Right ventricle myocardium inferior (tissue), 1 donor: ENCODE measurements around the gene MRPL14. TPM values are rescaled to one million over a fixed set of nuclear protein-coding genes. Genes with fewer than 3 reads are reported as not detected.
A peak's percentile ranks its signal among the peaks of the same experiment; 100 is the strongest.
"Not testable (repeated sequence)": the region's sequence is repeated elsewhere in the genome, so short reads cannot be mapped to it uniquely, and the experiment has no call there.

Experiments used
- ATAC-seq: fragments of 200-7000 bp; cut with Tn5 transposase; one replicate; pipeline ENCODE4 v1.9.1; 2020; ENCODE audit warnings: mild to moderate bottlenecking, moderate library complexity
- DNase-seq: peaks from one replicate; pipeline ENCODE4 v3.0.0; 2021; ENCODE audit errors: missing footprints
- intact Hi-C: fragments of 100-400 bp; cut with DNase I; formaldehyde crosslinking; loops from one replicate; pipeline ENCODE4 v1.11.0; 2022
- total RNA-seq: library from RNA; stranded (reverse); fragmentation: NEBNext Ultra II Directional; extraction: Animal tissue kit (Norgen Biotek cat#: 25700); gene quantifications from one replicate; pipeline ENCODE4 v1.2.1, GENCODE V29; 2021
- donor health status: DM: no; HTN: yes; CAD: no; lungs with severe emphysema.

Gene MRPL14
- total RNA-seq, 1 donor from 2014 or later: 41.7 TPM

DNA sequence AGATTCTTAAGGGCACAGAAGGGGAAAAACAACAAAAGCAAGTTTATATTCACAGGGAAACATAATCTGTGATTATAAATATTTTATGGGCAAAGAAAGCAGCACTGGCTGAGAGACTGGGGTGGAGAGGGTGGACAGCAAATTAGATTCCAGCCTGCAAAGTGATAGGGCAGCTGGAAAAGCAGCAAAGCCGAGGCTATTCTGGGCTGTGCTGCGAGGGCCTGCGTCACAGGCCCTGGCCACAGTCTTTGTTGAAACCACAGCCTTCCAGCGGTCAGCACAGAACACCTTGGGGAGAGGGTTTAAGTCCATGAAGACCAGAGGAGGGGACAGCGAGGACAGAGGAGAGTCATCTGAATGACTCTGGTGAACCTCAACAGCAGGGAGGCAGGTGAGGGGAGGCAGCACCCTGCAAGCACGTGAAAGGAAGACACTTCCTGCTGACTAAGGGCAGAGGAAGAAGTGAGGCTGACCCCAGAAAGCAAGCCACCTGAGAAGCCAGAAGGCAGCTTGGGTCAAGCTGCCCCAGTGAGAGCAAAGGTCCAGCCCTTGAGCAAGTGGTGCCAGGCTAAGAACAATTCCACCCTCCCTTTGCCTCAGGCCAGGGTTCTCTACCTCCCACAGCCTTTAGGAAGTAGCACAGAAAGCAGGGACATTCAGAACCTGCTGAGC, 17.1 kb downstream of the MRPL14 start:
- ATAC-seq (peak; percentile 84), DNase-seq (no peak)
- intact Hi-C loops: no loop called here

DNA sequence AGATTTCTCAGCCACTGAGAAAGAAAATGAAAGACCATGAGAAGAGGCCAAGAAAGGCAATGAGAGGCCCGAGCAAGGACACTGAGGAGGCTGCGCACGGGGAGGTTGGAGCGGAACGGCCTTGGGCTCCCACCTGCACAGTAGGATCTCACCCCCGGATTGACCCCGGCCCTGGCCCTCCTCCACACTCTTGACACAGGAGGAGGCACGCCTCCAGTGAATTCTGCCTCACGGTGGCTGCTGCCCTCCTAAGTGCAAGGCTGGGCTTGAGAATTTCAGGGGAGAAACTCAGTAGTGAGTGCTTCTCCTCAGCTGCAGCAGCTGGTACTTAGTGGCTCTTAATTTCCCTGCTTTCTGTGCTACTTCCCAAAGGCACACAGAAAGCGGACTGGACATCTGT, 18.0 kb downstream of the MRPL14 start:
- no peak for ATAC-seq
- DNase-seq: no peak
- intact Hi-C loops: no loop called here

GRCh38 chr6:44108471-44108870, 18.8 kb downstream of the MRPL14 start:
- ATAC-seq: no peak
- intact Hi-C loops: no loop called here

DNA sequence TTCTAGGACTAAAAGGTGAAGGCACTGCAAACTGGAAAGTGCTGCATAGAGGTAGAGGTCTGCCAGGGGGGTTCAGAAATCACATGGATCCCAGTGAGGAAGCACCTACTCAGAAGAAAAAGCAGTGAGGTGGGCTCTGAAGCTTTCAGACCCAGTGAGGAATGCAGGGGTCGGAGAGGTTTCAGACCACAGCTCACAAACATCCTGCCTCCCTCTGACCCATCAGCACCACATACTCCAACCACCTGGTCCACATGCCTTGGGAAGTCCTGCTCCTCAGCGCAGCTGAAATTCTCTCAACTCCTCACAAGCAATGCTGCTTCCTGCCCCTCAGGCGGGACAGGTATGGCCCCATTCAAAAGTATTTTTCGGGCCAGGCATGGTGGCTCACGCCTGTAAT, 20.2 kb downstream of the MRPL14 start:
- ATAC-seq: no peak
- DNase-seq: no peak
- intact Hi-C loops: no loop called here

More at GRCh38 chr6:44108471-44108870, 18.8 kb downstream of the MRPL14 start:
- DNase-seq: no peak

GRCh38 chr6:44105993-44106740, 21.1 kb downstream of the MRPL14 start:
- ATAC-seq (no peak), DNase-seq (no peak)
- intact Hi-C loops: no loop called here

DNA sequence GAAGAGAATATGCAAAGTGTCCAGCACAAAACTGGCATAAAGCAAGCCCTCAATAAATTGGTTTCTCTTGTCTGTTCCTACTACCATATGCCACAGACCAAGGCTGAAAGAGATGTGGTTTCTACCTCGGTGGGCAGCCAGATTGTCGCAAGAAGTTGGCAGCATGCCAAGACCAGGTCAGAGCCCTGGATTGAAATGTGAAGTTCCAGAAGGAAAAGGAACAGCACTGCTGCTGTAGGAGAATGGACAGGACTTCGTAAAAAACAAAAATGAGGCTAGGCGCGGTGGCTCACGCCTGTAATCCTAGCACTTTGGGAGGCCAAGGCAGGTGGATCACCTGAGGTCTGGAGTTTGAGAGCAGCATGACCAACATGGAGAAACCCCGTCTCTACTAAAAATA, 22.1 kb downstream of the MRPL14 start:
- intact Hi-C loops: no loop called here
- no peak for ATAC-seq

DNA sequence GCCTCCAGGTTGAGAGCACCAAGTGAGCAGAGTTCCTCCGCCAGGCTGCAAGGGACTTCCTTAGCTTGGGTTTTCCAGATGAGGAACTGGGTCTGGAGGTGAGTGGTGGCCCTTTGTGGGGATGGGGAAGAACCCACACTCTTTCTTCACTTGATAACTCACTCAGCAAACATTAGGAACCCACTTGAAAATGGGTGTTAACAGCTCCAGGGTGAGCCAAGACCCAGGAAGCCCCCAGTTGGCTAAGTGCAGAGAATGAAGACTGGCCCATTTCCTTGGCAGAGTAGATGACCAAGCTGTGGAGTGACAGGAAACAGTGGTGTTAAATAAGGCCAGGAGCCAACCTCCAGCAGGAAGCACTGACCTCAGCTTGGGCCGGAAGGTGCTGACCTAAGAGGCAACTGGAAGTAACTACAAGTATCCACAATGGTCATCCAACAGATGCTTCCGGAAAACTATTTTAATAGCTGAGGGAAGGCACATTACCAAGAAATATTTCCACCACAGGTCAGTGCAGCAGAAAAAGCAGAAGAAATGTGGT, 22.7 kb downstream of the MRPL14 start:
- ATAC-seq (peak; percentile 54), DNase-seq (no peak)
- intact Hi-C loops: loop anchor here (5.0 kb wide), 1 partner anchor 143 kb away; the partner anchor contains the start of gene HSP90AB1

More for the DNA sequence above, 22.1 kb downstream of the MRPL14 start:
- DNase-seq: no peak

- no peak for ATAC-seq
- intact Hi-C loops: loop anchor here (5.0 kb wide), 1 partner anchor 145 kb away; the partner anchor contains the start of gene HSP90AB1
These were observed 24.7 kb downstream of the MRPL14 start for GRCh38 chr6:44102527-44102926.

DNA sequence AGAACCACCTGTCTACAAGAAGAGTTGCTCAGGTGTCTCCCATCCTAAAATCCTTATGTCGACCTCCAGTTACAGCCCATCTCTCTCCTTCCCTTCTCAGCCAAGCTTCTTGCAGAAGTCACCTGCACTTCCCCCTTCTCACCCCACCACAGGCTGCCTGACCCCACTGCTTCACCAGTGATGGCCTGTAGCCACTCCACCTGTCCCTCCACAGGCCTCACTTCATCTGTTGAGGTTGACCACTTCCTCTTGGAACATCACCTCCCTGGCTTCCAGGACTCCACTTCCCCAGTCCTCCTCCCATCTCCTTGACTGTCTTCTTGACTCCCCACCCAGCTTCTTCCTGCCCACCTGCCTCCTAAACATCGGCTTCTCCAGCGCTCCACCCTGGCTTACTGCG, 25.4 kb downstream of the MRPL14 start:
- ATAC-seq (no peak), DNase-seq (no peak)
- intact Hi-C loops: loop anchor here (5.0 kb wide), 1 partner anchor 145 kb away; the partner anchor contains the start of gene HSP90AB1

More at GRCh38 chr6:44102527-44102926, 24.7 kb downstream of the MRPL14 start:
- DNase-seq: no peak

GRCh38 chr6:44100088-44100550, 27.1 kb downstream of the MRPL14 start:
- peak; percentile 56 for ATAC-seq
- intact Hi-C loops: loop anchor here (5.0 kb wide), 1 partner anchor 147 kb away; the partner anchor contains the start of gene HSP90AB1
- no peak for DNase-seq

DNA sequence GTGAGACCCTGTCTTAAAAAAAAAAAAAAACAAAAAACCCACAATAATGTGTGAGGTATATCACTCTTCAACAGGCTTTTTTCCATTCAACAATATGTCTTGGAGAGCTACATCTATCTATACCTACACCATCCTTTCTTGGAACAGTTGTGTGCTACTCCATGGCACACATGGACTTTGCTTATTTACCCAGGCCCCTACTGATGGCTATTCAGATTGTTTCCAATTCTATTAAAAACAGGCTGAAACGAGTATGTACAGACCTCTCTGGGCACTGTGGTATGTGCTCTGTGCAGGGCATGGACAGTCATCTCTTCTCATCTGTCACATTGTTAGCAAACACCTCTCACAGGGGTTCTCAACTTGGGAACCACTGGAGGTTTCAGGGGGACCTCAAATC, 28.1 kb downstream of the MRPL14 start:
- DNase-seq (no peak), ATAC-seq (no peak)
- intact Hi-C loops: loop anchor here (5.0 kb wide), 1 partner anchor 33 kb away; no protein-coding TSS in a partner anchor

DNA sequence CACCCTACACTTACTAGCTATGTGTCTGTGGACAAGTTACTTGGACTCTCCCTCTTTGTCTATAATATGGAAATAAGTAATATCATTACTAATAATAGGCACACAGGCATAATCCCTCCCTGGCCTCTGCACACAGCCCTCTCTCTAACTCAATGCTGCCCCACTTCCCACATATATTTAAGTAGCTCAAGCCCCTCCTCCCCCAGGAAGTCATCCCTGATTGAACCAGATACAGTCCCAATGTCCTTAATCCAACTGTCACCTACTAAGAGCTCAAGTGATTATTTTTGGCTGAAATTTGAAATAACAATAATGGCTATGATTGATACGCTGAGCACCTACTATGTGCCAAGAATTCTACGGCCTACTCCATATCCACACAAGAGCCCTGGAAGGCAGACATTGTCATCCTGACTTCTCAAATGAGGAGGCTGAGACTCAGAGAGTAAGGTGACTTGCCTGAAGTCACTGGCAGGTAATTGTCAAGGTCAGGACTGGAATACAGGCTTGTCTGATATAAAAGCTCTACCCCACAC, 29.4 kb downstream of the MRPL14 start:
- intact Hi-C loops: loop anchor here (2.0 to 5.0 kb wide), 2 partner anchors 34 to 241 kb away; no protein-coding TSS in a partner anchor
- ATAC-seq: no peak
- no peak for DNase-seq

- DNase-seq (peak; percentile 85), ATAC-seq (peak; percentile 64)
- intact Hi-C loops: loop anchor here (1.0 to 5.0 kb wide), 3 partner anchors 36 to 242 kb away; no protein-coding TSS in a partner anchor
These were observed 30.6 kb downstream of the MRPL14 start for GRCh38 chr6:44096612-44097011.

DNA sequence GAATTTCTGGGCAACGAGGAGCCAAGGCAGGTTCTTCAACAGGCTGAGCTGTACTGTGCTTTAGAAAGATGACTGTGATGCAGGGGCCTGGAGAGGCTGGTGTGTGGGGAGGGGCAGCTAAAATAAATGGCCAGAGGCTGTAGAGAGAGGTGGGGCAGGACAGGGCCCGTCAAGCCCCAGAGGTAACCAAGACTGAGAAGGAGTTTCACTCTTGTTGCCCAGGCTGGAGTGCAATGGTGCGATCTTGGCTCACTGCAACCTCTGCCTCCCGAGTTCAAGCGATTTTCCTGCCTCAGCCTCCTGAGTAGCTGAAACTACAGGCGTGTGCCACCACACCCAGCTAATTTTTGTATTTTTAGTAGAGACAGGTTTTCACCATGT, 32.0 kb downstream of the MRPL14 start:
- not testable (repeated sequence) for ATAC-seq, DNase-seq
- intact Hi-C loops: loop anchor here (5.0 kb wide), 1 partner anchor 37 kb away; no protein-coding TSS in a partner anchor

GRCh38 chr6:44094403-44095242, 32.6 kb downstream of the MRPL14 start:
- DNase-seq (no peak), ATAC-seq (no peak)
- intact Hi-C loops: loop anchor here (5.0 kb wide), 1 partner anchor 38 kb away; no protein-coding TSS in a partner anchor

DNA sequence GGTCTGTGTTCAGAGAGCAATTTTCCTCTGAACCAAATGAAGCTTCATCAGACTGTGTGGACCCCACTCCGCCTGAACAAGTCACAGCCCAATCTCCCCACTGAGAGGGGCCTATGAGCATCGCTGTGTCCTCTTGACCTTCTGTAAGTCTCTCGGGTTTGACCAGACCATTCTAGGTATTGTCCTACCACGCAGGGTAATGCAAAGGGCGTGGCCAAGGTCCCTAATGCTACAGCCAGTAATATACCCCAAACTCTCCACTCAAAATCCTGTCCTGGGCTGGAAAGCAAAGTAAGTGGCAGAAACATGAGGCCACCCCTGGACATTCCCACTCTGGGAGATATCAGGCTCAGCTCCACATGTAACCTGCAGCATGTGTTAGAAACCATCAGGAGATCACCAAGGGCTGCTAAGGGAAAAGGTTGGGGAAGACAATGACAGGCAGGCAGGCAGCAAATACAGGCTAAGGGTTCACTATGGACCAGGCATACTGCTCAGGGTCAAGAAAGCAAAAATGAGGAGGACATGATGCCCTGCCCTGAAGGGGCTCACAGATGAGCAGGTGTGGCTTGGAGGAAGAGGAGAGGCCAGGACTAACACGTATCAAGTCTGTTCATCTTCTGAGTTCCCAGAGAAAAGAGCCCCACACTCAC, 33.4 kb downstream of the MRPL14 start:
- ATAC-seq: no peak
- no peak for DNase-seq
- intact Hi-C loops: no loop called here

- intact Hi-C loops: no loop called here
- ATAC-seq (no peak), DNase-seq (no peak)
These were observed 34.2 kb downstream of the MRPL14 start for GRCh38 chr6:44093066-44093465.
